HG02870 (cell line): ENCODE data around the gene SULT1A2.
"Not testable (repeated sequence)": the region's sequence is repeated elsewhere in the genome, so short reads cannot be mapped to it uniquely, and the experiment has no call there.

Experiments
- ATAC-seq: cut with Tn5 transposase; IDR thresholded peaks from one replicate; pipeline ENCODE4 v1.9.1; 2021; ENCODE audit warnings: mild to moderate bottlenecking, moderate library complexity; ENCODE audit not compliant: unreplicated experiment

SULT1A2 gene

DNA sequence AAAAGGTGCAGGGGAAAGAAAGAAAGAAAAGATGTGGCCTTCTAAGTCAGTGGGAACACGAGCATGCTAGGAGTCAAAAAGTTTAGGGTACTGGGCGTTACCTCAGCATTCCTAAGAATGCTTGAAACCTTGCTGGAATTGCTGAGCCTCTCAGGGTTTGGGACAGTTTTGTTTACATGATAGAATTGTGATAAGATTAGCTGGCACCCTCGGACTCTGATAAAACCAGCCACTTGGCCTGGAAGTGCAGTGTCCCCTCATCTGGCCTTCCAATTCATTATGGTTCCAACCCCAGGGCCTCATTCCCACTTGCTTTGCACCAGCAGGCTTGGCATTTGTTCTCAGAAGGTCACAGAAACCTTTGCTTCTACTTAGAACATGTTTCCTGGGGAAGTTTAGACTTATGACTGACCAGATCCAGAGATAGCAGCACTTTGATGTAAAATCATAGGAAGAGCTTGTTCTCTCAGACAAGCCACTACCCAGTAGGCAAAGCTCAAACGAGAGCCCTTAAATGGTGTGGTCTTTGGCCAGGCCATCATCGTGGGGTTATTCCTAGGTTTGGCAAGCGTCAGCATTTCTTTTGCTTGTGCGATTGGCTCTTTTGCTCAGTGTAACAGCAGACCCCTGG lies 35.2 kb downstream of the SULT1A2 start:
- ATAC-seq = no peak

DNA sequence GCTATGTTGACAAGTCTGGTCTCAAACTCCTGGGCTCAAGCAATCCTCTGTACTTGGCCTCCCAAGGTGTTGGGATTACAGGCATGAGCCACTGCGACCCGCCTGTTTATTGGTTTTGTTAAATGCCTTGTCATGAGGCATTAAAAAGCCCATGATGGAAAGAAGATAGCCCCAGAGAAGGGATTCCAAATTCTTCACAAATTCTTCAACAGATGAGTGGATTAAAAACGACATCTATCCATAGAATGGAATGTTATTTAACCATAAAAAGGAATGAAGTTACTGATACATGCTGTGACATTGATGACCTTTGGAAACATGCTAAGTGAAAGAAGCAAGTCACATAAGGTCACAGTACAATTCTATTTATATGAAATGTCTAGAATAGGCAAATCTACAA lies 38.4 kb downstream of the SULT1A2 start:
- ATAC-seq = no peak

DNA sequence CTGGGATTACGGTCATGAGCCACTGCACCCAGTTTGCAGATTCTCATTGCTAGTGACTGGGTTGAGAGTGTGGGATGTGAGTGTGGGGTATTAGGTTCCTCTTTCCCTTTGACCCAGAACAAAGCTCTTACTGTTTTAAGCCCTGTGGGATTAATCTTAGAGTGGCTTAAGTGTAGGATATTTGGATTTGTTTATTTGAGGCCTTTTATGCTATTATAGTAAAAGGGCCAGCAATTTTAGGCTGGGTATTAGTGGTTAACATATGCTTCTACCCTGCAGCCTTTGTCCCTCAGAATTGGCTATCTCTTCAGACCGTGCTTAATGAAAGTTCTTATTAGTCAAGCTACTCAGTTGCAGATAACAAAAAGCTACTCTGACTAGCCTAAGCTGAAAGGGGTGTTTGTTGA lies 39.9 kb downstream of the SULT1A2 start:
- no peak for ATAC-seq

DNA sequence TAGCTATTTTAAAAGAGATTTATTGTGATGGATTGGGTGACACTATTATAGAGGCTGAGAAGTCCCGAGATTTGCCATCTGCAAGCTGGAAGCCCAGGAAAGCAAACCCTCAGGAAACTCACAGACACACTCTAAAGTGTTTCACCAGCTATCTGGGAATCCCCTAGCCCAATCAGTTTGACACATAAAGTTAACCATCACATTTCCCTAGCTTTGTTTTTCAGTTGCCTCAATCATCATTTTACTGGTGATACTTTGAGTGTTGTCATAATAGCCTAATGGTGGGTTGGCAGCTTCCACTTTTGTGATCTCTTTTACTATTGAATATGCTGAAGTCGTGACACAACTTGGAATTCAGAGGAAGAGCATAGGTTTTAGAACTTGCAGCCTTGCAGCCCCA lies 41.3 kb downstream of the SULT1A2 start:
- ATAC-seq = no peak

DNA sequence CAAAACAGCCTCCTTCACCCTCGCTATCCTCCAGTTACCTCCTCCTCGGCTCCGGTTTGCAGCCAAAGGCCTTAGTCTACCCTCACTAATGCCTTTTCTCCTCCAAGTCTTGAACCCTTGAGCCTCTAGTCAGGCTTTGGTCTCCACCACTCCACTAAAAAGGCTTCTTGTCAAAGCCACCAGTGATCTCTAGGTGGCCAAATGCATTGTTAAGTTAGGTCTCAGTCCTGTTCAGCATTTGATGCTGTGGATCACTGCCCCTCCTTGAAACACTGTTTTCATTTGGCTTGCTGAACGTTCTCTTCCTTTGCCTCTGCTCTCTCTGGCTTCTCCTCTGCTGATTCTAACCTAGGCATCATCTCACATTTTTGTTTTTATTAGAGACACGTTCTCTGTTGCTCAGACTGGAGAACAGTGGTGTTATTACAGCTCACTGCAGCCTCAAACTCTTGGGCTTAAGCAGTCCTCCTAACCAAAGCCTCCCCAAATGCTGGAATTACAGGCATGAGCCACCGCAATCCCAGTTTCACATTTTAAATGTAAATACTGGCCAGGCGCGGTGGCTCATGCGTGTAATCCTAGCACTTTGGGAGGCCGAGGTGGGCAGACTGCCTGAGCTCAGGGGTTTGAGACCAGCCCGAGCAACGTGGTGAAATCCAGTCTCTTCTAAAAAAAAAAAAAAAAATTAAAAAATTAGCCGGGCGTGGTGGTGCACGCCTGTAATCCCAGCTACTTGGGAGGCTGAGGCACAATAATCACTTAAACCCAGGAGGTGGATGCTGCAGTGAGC lies 42.0 kb downstream of the SULT1A2 start:
- ATAC-seq = no peak

DNA sequence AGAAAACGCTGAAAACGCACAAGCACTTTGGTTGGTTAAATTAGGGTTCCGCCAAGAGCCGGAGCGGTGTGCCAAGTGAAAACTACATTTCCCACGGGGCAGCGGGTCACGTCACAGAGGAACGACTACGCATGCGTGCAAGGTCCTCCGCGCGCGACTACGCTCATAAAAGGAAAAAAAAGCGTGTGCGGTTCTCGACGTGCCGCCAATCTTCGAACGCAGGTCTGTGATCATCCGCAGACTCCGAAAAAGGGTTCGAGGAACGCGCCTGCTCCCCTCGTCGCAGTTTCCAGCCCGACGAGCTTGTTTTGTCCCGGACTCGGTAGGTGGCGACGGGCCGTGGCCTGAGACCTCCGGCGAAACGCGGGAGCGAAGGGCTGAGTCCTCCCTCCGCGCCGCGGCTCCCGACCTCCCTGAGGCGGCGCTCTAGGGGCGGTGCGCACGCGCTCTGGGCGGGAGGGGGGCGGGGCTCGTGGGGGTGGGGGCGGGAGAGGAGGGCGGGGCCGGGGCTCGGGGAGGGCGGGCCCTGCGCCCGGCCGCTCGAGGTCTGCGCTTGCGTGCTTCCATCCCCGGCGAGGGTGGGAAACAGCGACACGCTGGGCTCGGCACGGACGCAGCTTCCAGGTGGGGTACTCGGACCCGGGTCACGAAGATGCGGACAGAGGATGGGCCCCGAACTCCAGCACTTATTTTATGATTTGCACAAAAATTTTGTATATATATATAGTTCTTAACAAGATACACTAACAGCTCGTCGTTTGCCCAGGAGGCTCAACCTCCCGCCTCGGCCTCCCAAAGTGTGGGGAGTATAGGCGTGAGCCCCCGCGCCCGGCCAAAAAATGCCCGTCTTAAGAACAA lies 42.8 kb downstream of the SULT1A2 start, which contains the start of gene SGF29:
SGF29 (plus strand) TSS at position 145 of the 858 bp plus-strand sequence. CDS start 27,150 bp downstream, outside the sequence.
- ATAC-seq = peak; percentile 75

DNA sequence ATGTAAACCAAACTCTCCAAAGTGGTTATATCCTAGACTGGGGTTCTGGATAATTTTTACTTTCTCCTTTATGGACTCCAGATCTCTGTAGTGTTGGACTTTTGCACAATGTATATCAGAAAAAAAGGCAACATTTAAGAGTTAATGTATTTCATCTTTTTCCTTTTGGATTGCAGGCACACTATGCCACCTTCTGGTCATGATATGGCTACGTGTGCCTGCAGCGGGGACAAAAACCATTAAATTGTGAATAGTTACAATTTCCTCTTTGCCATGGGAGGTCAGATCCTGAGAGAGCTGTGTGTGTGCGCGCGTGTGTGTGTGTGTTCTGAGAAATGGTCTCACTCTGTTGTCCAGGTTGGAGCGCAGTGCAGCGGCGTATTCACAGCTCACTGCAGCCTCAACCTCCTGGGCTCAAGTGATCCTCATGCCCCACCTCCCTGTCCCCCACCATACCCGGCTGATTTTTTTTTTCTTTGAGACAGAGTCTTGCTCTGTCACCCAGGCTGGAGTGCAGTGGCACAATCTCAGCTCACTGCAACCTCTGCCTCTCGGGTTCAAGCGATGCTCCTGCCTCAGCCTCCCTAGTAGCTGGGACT lies 47.5 kb downstream of the SULT1A2 start:
- ATAC-seq = no peak

DNA sequence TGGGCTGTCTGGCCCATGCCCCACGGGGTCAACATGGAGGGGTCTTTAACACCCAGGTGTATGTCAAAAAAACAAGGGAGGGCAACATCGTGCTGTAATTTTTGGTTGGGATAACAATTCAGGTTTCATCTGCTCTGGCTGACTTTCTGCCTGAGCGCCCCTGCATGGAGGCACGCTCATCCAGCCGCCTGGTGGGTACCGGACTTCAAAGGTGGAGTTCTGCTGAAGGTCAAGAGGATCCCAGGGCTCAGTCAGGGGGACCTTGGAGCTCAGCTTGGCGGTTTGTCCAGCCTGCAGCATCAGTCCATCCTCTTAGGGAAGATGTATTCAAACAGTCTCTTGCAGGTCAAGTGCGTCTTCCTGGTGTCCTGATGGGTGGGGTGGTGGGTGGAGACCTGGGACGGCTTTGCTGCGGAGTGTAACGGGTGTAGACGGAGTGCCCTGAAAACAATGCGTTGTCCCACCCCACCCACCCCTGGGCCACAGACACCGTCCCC lies 48.5 kb downstream of the SULT1A2 start:
- no peak for ATAC-seq

DNA sequence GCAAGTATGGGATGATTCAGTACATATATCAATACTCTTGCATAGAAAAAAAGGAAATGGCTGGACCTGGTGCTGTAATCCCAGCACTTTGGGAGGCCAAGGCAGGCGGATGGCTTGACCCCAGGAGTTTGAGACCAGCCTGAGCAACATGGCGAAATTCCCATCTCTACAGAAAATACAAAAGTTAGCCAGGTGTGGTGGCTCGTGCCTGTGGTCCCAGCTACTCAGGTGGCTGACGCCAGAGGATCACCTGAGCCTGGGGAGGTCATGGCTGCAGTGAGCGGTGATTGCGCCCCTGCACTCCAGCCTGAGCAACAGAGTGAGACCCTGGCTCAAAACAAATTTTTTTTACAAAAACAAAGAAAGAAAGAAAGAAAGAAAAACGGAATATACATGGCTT lies 50.2 kb downstream of the SULT1A2 start:
- ATAC-seq = no peak

DNA sequence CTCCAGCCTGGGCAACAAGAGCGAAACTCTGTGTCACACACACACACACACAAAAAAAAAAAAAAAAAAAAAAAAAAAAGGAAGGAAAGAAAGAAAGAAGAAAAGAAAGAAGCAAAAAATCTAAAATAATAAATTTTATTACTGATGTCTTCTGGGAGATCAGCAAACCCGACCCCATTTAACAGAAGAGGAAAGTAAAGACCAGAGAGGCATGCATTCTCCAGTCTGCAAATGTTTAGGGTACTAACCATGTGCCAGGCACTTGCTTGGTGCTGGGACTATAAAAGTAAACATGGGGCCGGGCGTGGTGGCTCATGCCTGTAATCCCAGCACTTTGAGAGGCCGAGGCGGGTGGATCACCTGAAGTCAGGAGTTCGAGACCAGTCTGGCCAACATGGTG lies 50.9 kb downstream of the SULT1A2 start:
- ATAC-seq = not testable (repeated sequence)

DNA sequence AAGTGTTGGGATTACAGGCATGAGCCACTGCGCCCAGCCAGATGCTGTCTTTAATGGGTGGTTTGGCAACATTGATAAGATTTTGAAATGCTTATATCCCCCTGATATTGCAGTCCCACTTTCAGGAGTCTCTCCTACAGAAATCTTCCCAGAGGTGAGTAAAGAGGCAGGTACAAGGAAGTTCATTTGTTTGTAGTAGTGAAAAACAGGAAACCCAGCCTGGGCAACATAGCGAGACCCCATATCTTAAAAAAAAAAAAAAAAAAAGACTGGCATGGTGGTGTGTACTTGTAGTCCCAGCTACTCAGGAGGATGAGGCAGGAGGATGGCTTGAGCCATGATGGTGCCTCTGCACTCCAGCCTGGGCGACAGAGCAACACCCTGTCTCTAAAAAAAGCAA lies 51.9 kb downstream of the SULT1A2 start:
- ATAC-seq = no peak

DNA sequence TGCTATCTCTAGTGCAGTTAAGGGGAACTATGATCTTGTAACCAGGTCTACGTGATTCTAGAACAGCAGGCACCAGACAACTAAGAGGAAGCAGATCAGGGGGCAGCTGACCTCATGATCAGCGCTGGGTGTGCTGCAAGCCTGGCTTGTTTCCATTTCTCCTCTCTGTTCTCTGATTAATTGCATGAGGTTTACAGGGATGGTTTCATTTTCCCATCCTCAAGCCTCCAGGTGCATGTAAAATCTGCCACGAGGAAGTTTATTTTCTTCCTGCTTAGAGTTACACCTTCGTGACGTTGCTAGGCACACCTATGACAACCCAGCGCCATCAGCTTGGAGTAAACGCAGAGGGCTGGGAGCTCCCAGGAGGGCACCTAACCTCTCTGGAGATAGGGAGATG lies 53.8 kb downstream of the SULT1A2 start:
- no peak for ATAC-seq

DNA sequence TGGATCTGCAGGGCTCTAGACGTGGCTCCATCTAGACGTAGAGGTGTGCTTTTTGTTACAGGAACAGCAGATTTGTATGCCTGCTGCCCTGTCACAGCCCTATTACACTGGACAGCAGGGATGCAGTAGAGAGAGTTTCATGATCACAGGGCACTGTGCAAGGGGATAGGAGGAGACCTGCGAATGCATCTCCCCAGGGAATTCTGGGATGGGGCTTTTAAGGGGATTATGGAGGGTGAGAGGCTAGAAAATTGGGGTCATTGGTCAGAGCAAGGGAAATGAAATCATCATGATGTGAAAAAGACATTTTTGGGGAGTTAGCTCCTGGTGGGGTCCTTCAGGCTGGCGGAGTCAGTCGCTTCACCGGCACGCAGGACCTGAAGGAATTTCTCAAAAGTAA lies 54.2 kb downstream of the SULT1A2 start:
- ATAC-seq = no peak
